Stomach (tissue), 4 donors: Measurements from ENCODE around the gene PADI3.

Experiments used
- POLR2A ChIP-seq, 4 donors: fragments of 450-650 bp; IDR thresholded peaks; one replicate each; pipeline ENCODE4 v1.6.1; 2016; ENCODE audit warnings: antibody characterized with exemption in 4 of 4, control low read depth in 2 of 4, mild to moderate bottlenecking in 1 of 4, moderate library complexity in 1 of 4
- TF ChIP-seq, protein P1 (sequence below), 7 experiments: fragments of 450-650 bp in 4 of 7; fragments of 200-600 bp in 3 of 7; sonication (generic) in 3 of 7; IDR thresholded peaks; one replicate each; pipeline ENCODE4 v1.5.1; 2016 to 2019; ENCODE audit warnings: antibody characterized with exemption in 7 of 7, control low read depth in 2 of 7, mild to moderate bottlenecking in 1 of 7

DNA sequence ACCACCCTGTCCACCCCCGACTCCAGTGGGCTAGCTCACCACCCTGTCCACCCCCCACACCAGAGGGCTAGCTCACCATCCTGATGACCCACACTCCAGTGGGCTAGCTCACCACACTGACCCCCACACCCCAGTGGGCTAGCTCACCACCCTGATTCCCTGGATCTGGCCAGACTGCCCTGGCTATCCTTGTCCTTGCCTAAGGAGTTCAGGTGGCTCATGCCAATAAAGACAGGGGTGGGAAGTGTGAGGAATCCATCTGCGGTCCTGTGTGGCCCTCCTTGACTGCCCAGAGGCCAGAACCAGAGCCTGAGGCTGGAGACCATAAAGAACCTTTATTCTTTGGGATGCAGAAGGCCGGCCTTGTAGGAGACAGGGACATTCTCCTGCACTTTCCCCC lies 40.4 kb upstream of the PADI3 start:
- TF ChIP-seq, protein P1, sequence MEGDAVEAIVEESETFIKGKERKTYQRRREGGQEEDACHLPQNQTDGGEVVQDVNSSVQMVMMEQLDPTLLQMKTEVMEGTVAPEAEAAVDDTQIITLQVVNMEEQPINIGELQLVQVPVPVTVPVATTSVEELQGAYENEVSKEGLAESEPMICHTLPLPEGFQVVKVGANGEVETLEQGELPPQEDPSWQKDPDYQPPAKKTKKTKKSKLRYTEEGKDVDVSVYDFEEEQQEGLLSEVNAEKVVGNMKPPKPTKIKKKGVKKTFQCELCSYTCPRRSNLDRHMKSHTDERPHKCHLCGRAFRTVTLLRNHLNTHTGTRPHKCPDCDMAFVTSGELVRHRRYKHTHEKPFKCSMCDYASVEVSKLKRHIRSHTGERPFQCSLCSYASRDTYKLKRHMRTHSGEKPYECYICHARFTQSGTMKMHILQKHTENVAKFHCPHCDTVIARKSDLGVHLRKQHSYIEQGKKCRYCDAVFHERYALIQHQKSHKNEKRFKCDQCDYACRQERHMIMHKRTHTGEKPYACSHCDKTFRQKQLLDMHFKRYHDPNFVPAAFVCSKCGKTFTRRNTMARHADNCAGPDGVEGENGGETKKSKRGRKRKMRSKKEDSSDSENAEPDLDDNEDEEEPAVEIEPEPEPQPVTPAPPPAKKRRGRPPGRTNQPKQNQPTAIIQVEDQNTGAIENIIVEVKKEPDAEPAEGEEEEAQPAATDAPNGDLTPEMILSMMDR (IDR thresholded peaks at IDR 0.05): no peak
- TF ChIP-seq POLR2A (IDR thresholded peaks at IDR 0.05): no peak
